IPS DF 6.9 (cell line): ENCODE measurements around the gene RAB3GAP1.
"Not testable (repeated sequence)": the region's sequence is repeated elsewhere in the genome, so short reads cannot be mapped to it uniquely, and the experiment has no call there.

ENCODE experiments used
- DNase-seq: peaks from one replicate; pipeline ENCODE4 v3.0.0-alpha.2; 2013; ENCODE audit warnings: low read depth, low spot score
- H3K27ac ChIP-seq: one replicate; pipeline ENCODE4 v1.5.1; 2013; ENCODE audit warnings: low read length, control low read depth
- H3K27me3 ChIP-seq: 2 replicates; pipeline ENCODE4 v1.6.1; 2013; ENCODE audit warnings: mild to moderate bottlenecking, low read length; ENCODE audit not compliant: control insufficient read depth, insufficient read depth
- H3K36me3 ChIP-seq: 2 replicates; pipeline ENCODE4 v1.6.1; 2013; ENCODE audit warnings: low read length; ENCODE audit not compliant: control insufficient read depth, insufficient read depth
- H3K4me1 ChIP-seq: 2 replicates; pipeline ENCODE4 v1.6.1; 2013; ENCODE audit warnings: low read length; ENCODE audit not compliant: control insufficient read depth, insufficient read depth
- H3K4me3 ChIP-seq: 2 replicates; pipeline ENCODE4 v1.5.1; 2013; ENCODE audit warnings: mild to moderate bottlenecking, low read length
- H3K9me3 ChIP-seq: 2 replicates; pipeline ENCODE4 v1.6.1; 2013; ENCODE audit warnings: low read length, inconsistent platforms; ENCODE audit not compliant: control insufficient read depth, insufficient read depth
- WGBS: extraction: QIAGEN DNeasy Blood & Tissue Kit; methylation state at CpG from one replicate; pipeline ENCODE4 v1.1.7; 2013; ENCODE audit warnings: mixed read lengths, missing lambda C conversion rate; ENCODE audit not compliant: insufficient read length, insufficient coverage; 5-methylcytosine and 5-hydroxymethylcytosine counted together

RAB3GAP1 gene

GRCh38 chr2:135105513-135106316, 53.6 kb downstream of the RAB3GAP1 start:
- not testable (repeated sequence) for H3K4me3 ChIP-seq, H3K27ac ChIP-seq, H3K9me3 ChIP-seq, DNase-seq, H3K4me1 ChIP-seq, H3K27me3 ChIP-seq, H3K36me3 ChIP-seq
- WGBS: no CpG with 5 or more reads among the region's 56 CpGs

- no peaks in the 10 kb centered on the region for H3K27me3 ChIP-seq
- no peaks in the 10 kb centered on the region for H3K36me3 ChIP-seq
- no peaks in the 10 kb centered on the region for H3K9me3 ChIP-seq
- DNase-seq: no peak
- H3K4me1 ChIP-seq: no peaks in the 10 kb centered on the region
- H3K27ac ChIP-seq: no peak overlapping the region
- WGBS: no CpG with 5 or more reads among the region's 3 CpGs
- H3K4me3 ChIP-seq: no peak overlapping the region
Observed at GRCh38 chr2:135113322-135113721, 61.2 kb downstream of the RAB3GAP1 start.

GRCh38 chr2:135119582-135119981, 67.5 kb downstream of the RAB3GAP1 start:
- Histone ChIP-seq H3K27me3 (no peaks in the 10 kb centered on the region), H3K4me3 (no peak overlapping the region), H3K9me3 (no peaks in the 10 kb centered on the region), H3K4me1 (no peaks in the 10 kb centered on the region), H3K27ac (no peak overlapping the region), H3K36me3 (no peaks in the 10 kb centered on the region)
- DNase-seq: no peak

- Histone ChIP-seq H3K4me3 (no peak overlapping the region), H3K9me3 (no peaks in the 10 kb centered on the region), H3K27ac (no peak overlapping the region), H3K4me1 (no peaks in the 10 kb centered on the region), H3K36me3 (no peaks in the 10 kb centered on the region), H3K27me3 (no peaks in the 10 kb centered on the region)
- no peak for DNase-seq
- WGBS: no CpG with 5 or more reads among the region's 2 CpGs
Observed at GRCh38 chr2:135121016-135121657, 69.0 kb downstream of the RAB3GAP1 start.

GRCh38 chr2:135121658-135122039, 69.6 kb downstream of the RAB3GAP1 start:
- H3K4me1 ChIP-seq, H3K4me3 ChIP-seq, DNase-seq, H3K27ac ChIP-seq, H3K36me3 ChIP-seq, H3K9me3 ChIP-seq, H3K27me3 ChIP-seq: not testable (repeated sequence)
- WGBS: no CpG with 5 or more reads among the region's 6 CpGs

- H3K4me3 ChIP-seq: no peak overlapping the region
- H3K27ac ChIP-seq: no peak overlapping the region
- DNase-seq: no peak
- no peaks in the 10 kb centered on the region for H3K4me1 ChIP-seq
- no CpG with 5 or more reads among the region's 1 CpG for WGBS
- no peaks in the 10 kb centered on the region for H3K27me3 ChIP-seq
- no peaks in the 10 kb centered on the region; the same call in 1 of the 2 replicates for H3K36me3 ChIP-seq
- H3K9me3 ChIP-seq: no peaks in the 10 kb centered on the region
Observed at GRCh38 chr2:135124924-135125886, 73.1 kb downstream of the RAB3GAP1 start.

GRCh38 chr2:135125940-135126339, 73.8 kb downstream of the RAB3GAP1 start:
- no peak for DNase-seq

GRCh38 chr2:135130751-135131150, 78.7 kb downstream of the RAB3GAP1 start:
- WGBS: no CpG with 5 or more reads among the region's 2 CpGs
- H3K36me3 ChIP-seq: peaks cover 2% of the 10 kb centered on the region; the same call in 1 of the 2 replicates
- H3K9me3 ChIP-seq: no peaks in the 10 kb centered on the region
- no peak for DNase-seq
- no peaks in the 10 kb centered on the region for H3K4me1 ChIP-seq
- H3K27me3 ChIP-seq: no peaks in the 10 kb centered on the region
- H3K4me3 ChIP-seq: no peak overlapping the region
- no peak overlapping the region for H3K27ac ChIP-seq

More at GRCh38 chr2:135125940-135126339, 73.8 kb downstream of the RAB3GAP1 start:
- no peak overlapping the region for H3K4me3 ChIP-seq
- H3K4me1 ChIP-seq: no peaks in the 10 kb centered on the region
- no CpG with 5 or more reads among the region's 2 CpGs for WGBS
- H3K27me3 ChIP-seq: no peaks in the 10 kb centered on the region
- H3K9me3 ChIP-seq: no peaks in the 10 kb centered on the region
- H3K36me3 ChIP-seq: no peaks in the 10 kb centered on the region; the same call in 1 of the 2 replicates
- no peak overlapping the region for H3K27ac ChIP-seq

- Histone ChIP-seq H3K27me3 (no peaks in the 10 kb centered on the region), H3K4me3 (no peak overlapping the region), H3K4me1 (no peaks in the 10 kb centered on the region), H3K27ac (no peak overlapping the region), H3K9me3 (no peaks in the 10 kb centered on the region), H3K36me3 (peaks cover 2% of the 10 kb centered on the region; the same call in 1 of the 2 replicates)
- no peak for DNase-seq
- WGBS: no CpG with 5 or more reads among the region's 1 CpG
Observed at GRCh38 chr2:135132314-135132713, 80.2 kb downstream of the RAB3GAP1 start.

GRCh38 chr2:135140606-135141005, 88.5 kb downstream of the RAB3GAP1 start:
- Histone ChIP-seq H3K4me1 (no peaks in the 10 kb centered on the region), H3K4me3 (no peak overlapping the region), H3K9me3 (no peaks in the 10 kb centered on the region), H3K27me3 (no peaks in the 10 kb centered on the region), H3K27ac (no peak overlapping the region), H3K36me3 (no peaks in the 10 kb centered on the region)
- DNase-seq: no peak
